Stimulated activated CD8-positive, alpha-beta memory T cell treated with anti-CD3 and anti-CD28 coated beads, Interleukin-15, amount 100 ng/mL, for 4 hours (primary cell): ENCODE results near the gene TMEM233.
"Not testable (repeated sequence)": the region's sequence is repeated elsewhere in the genome, so short reads cannot be mapped to it uniquely, and the experiment has no call there.

ENCODE experiments used
- DNase-seq, 2 donors: peaks; one replicate each; pipeline ENCODE4 v3.0.0-alpha.2; 2020; ENCODE audit warnings: low read depth in 2 of 2

The TMEM233 gene

GRCh38 chr12:119658166-119658565 lies 64.6 kb downstream of the TMEM233 start:
- DNase-seq, result not testable (repeated sequence)

GRCh38 chr12:119659289-119659897 lies 65.8 kb downstream of the TMEM233 start:
- peak in 1 of 2 donors; percentile 11 for DNase-seq

GRCh38 chr12:119660076-119660475 lies 66.5 kb downstream of the TMEM233 start:
- DNase-seq, result no peak

GRCh38 chr12:119661882-119662281 lies 68.3 kb downstream of the TMEM233 start:
- DNase-seq, result no peak

GRCh38 chr12:119664642-119665041 lies 71.1 kb downstream of the TMEM233 start:
- no peak for DNase-seq

- DNase-seq, result no peak
These were observed 71.8 kb downstream of the TMEM233 start for GRCh38 chr12:119665164-119665929.

- no peak for DNase-seq
These were observed 72.7 kb downstream of the TMEM233 start for GRCh38 chr12:119666226-119666795.

GRCh38 chr12:119666900-119667576 lies 73.5 kb downstream of the TMEM233 start:
- DNase-seq, result no peak

- peak; percentile 90 to 94 for DNase-seq
These were observed 74.2 kb downstream of the TMEM233 start, which contains the start of gene PRKAB1 for GRCh38 chr12:119667577-119668323. PRKAB1 (plus strand) TSS chr12:119668133; CDS start chr12:119668245, 112 bp downstream.

GRCh38 chr12:119668324-119668841 lies 74.8 kb downstream of the TMEM233 start:
- DNase-seq, result no peak

- no peak for DNase-seq
These were observed 76.3 kb downstream of the TMEM233 start for GRCh38 chr12:119669744-119670472.

- no peak for DNase-seq
These were observed 77.5 kb downstream of the TMEM233 start for GRCh38 chr12:119671070-119671469.

- no peak for DNase-seq
These were observed 78.6 kb downstream of the TMEM233 start for GRCh38 chr12:119672194-119672593.

- DNase-seq, result no peak
These were observed 80.1 kb downstream of the TMEM233 start for GRCh38 chr12:119673634-119674033.

GRCh38 chr12:119674560-119674959 lies 81.0 kb downstream of the TMEM233 start:
- DNase-seq, result no peak

- no peak for DNase-seq
These were observed 82.4 kb downstream of the TMEM233 start for GRCh38 chr12:119676022-119676421.

GRCh38 chr12:119676573-119676972 lies 83.0 kb downstream of the TMEM233 start:
- no peak for DNase-seq

GRCh38 chr12:119678459-119678858 lies 84.9 kb downstream of the TMEM233 start:
- no peak for DNase-seq

GRCh38 chr12:119679081-119679480 lies 85.5 kb downstream of the TMEM233 start:
- no peak for DNase-seq

GRCh38 chr12:119679490-119679889 lies 85.9 kb downstream of the TMEM233 start:
- no peak for DNase-seq

GRCh38 chr12:119681111-119681510 lies 87.5 kb downstream of the TMEM233 start:
- no peak for DNase-seq
